ENCODE measurements around the gene PNCK. TPM values are rescaled to one million over a fixed set of nuclear protein-coding genes. Genes with fewer than 3 reads are reported as not detected.

The PNCK gene
- total RNA-seq, 1 donor from 2014 or later, result not detected

DNA sequence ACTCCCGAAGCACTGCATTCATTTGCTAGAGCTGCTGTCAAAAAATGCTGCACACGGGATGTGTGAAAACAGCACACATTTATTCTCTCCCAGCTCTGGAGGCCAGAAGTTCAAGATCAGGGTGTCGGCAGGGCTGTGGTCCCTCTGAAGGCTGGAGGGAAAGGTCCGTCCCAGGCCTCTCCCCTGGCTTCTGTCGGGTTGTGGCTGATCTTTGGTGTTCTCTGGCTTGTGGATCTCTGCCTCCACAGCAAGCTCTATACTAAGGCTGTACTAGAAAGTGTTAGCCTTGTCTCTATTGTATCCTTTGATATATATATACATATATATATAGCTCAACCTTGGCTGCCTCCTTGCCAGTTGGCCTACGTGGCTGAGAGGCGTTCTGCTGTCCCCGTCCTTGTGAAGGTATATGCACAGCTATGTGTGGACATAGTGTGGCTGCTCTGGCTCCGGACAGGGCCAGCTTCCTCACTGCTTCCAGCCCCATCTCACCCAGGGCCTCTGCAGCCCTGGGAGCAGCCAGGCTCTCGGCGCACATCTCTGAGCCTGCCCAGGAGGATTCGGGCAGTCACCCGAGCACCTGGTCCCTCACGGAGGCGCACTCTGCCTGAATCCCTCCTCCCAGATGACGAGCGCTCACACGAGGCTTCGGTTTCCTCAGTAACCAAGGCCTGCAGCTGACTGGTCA lies 41.6 kb downstream of the PNCK start:
- ChIA-PET POLR2A (no interaction called here), CTCF (no interaction called here)
- H3K9me3 Mint-ChIP-seq, result peaks cover 4% of the 10 kb centered on the region
- no peaks in the 10 kb centered on the region for H3K36me3 Mint-ChIP-seq (ENCODE audit: low read depth)
- ATAC-seq (ENCODE audit: low read depth), result no peak
- no peak overlapping the region for H3K4me3 Mint-ChIP-seq
- no peak overlapping the region for H3K27ac Mint-ChIP-seq
- H3K4me1 Mint-ChIP-seq, result no peaks in the 10 kb centered on the region
- DNase-seq, result no peak
- H3K27me3 Mint-ChIP-seq, result peaks cover 8% of the 10 kb centered on the region
- TF ChIP-seq, protein P1, sequence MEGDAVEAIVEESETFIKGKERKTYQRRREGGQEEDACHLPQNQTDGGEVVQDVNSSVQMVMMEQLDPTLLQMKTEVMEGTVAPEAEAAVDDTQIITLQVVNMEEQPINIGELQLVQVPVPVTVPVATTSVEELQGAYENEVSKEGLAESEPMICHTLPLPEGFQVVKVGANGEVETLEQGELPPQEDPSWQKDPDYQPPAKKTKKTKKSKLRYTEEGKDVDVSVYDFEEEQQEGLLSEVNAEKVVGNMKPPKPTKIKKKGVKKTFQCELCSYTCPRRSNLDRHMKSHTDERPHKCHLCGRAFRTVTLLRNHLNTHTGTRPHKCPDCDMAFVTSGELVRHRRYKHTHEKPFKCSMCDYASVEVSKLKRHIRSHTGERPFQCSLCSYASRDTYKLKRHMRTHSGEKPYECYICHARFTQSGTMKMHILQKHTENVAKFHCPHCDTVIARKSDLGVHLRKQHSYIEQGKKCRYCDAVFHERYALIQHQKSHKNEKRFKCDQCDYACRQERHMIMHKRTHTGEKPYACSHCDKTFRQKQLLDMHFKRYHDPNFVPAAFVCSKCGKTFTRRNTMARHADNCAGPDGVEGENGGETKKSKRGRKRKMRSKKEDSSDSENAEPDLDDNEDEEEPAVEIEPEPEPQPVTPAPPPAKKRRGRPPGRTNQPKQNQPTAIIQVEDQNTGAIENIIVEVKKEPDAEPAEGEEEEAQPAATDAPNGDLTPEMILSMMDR (IDR thresholded peaks at IDR 0.05), result no peak
- intact Hi-C loops (cut with micrococcal nuclease), result no loop called here

- Mint-ChIP-seq H3K9me3 (peaks cover 4% of the 10 kb centered on the region), H3K27ac (no peak overlapping the region), H3K4me3 (no peak overlapping the region), H3K4me1 (no peaks in the 10 kb centered on the region), H3K27me3 (peaks cover 8% of the 10 kb centered on the region), H3K36me3 (ENCODE audit: low read depth) (no peaks in the 10 kb centered on the region)
- DNase-seq (no peak), ATAC-seq (ENCODE audit: low read depth) (no peak)
- intact Hi-C loops (cut with micrococcal nuclease), result no loop called here
- TF ChIP-seq, protein P1 (IDR thresholded peaks at IDR 0.05), result no peak
- ChIA-PET CTCF (no interaction called here), POLR2A (no interaction called here)
Observed at GRCh38 chrX:153631346-153631745, 42.3 kb downstream of the PNCK start.

GRCh38 chrX:153628665-153629064 lies 44.9 kb downstream of the PNCK start:
- DNase-seq (no peak), ATAC-seq (ENCODE audit: low read depth) (no peak)
- Mint-ChIP-seq H3K27ac (no peak overlapping the region), H3K4me3 (no peak overlapping the region), H3K27me3 (peaks cover 10% of the 10 kb centered on the region), H3K4me1 (no peaks in the 10 kb centered on the region), H3K9me3 (peaks cover 4% of the 10 kb centered on the region), H3K36me3 (ENCODE audit: low read depth) (no peaks in the 10 kb centered on the region)
- POLR2A ChIA-PET, result no interaction called here
- intact Hi-C loops (cut with micrococcal nuclease), result no loop called here
- CTCF ChIA-PET, result no interaction called here
- TF ChIP-seq, protein P1 (IDR thresholded peaks at IDR 0.05), result no peak

DNA sequence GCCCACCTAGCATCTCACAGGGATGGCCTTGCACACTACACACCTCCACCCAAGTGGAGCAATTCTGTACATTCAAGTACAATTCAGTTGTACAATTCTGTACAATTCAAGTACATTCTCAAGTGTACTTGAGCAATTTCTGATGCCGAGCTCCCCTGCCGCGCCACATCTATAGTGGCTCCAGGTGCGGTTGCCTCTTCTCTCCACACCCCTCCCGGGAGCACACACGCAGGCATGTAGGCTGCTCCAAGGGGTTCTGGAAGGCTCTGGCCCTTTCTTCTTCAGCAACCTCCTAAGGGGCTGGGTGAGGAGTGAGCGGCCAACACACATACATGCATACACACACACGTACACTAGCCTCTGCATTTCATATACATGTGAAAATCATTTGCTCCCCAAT lies 45.5 kb downstream of the PNCK start:
- ChIA-PET POLR2A (no interaction called here), CTCF (no interaction called here)
- ATAC-seq (ENCODE audit: low read depth) (no peak), DNase-seq (no peak)
- no peak overlapping the region for H3K27ac Mint-ChIP-seq
- H3K4me3 Mint-ChIP-seq, result no peak overlapping the region
- H3K9me3 Mint-ChIP-seq, result peaks cover 4% of the 10 kb centered on the region
- no peaks in the 10 kb centered on the region for H3K36me3 Mint-ChIP-seq (ENCODE audit: low read depth)
- H3K27me3 Mint-ChIP-seq, result peaks cover 10% of the 10 kb centered on the region
- intact Hi-C loops (cut with micrococcal nuclease), result no loop called here
- no peaks in the 10 kb centered on the region for H3K4me1 Mint-ChIP-seq
- TF ChIP-seq, protein P1 (IDR thresholded peaks at IDR 0.05), result no peak

GRCh38 chrX:153627675-153628111 lies 45.9 kb downstream of the PNCK start:
- Mint-ChIP-seq H3K4me3 (no peak overlapping the region), H3K27ac (no peak overlapping the region), H3K36me3 (ENCODE audit: low read depth) (no peaks in the 10 kb centered on the region), H3K9me3 (peaks cover 4% of the 10 kb centered on the region), H3K4me1 (no peaks in the 10 kb centered on the region), H3K27me3 (peaks cover 11% of the 10 kb centered on the region)
- intact Hi-C loops (cut with micrococcal nuclease), result no loop called here
- ChIA-PET CTCF (no interaction called here), POLR2A (no interaction called here)
- ATAC-seq (ENCODE audit: low read depth) (no peak), DNase-seq (no peak)
- TF ChIP-seq, protein P1 (IDR thresholded peaks at IDR 0.05), result no peak

Data from activated B cell treated with CpG ODN at 0.5 μM for 24 hours (primary cell).